Adrenal gland (tissue), 12 donors: Measurements from ENCODE around the gene SGSH. TPM values are rescaled to one million over a fixed set of nuclear protein-coding genes. Genes with fewer than 3 reads are reported as not detected.

Experiments
- DNase-seq, 7 donors: peaks; one replicate each; pipeline ENCODE4 v3.0.0-alpha.2; 2019 to 2020
- H3K27ac ChIP-seq, 5 donors: fragments of 200-600 bp; sonication (generic) in 4 of 5; 1 replicate in 3 of 5; 2 replicates in 2 of 5; pipeline versions ENCODE4 v1.5.1 to v1.8.0; 2016 to 2020; ENCODE audit warnings: mild to moderate bottlenecking in 1 of 5
- H3K27me3 ChIP-seq: fragments of 200-600 bp; 2 replicates; pipeline ENCODE4 v1.8.0; 2021
- H3K36me3 ChIP-seq, 2 donors: fragments of 200-600 bp; replicated peaks in 1 of 2; 1 replicate in 1 of 2; 2 replicates in 1 of 2; pipeline versions ENCODE4 v1.5.1 to v1.8.0; 2018 to 2022
- H3K4me1 ChIP-seq, 2 donors: fragments of 200-600 bp; replicated peaks in 1 of 2; 1 replicate in 1 of 2; 2 replicates in 1 of 2; pipeline versions ENCODE4 v1.5.1 to v1.8.0; 2018 to 2021
- H3K4me3 ChIP-seq, 4 donors: fragments of 200-600 bp; sonication (generic) in 3 of 4; one replicate each; pipeline ENCODE4 v1.5.1; 2016 to 2018
- H3K9me3 ChIP-seq, 3 donors: fragments of 200-600 bp; sonication (generic) in 1 of 3; replicated peaks in 1 of 3; 1 replicate in 2 of 3; 2 replicates in 1 of 3; pipeline versions ENCODE4 v1.5.1 to v1.8.0; 2016 to 2021
- POLR2A ChIP-seq, 2 donors: fragments of 450-650 bp; IDR thresholded peaks; one replicate each; pipeline ENCODE4 v1.6.1; 2017; ENCODE audit warnings: antibody characterized with exemption in 2 of 2, mild to moderate bottlenecking in 2 of 2, moderate library complexity in 1 of 2
- WGBS, 4 donors: extraction: QIAGEN DNeasy Blood & Tissue Kit in 2 of 4; methylation state at CpG; one replicate each; pipeline versions ENCODE4 v1.1.5 to v1.1.7; 2013 to 2017; 5-methylcytosine and 5-hydroxymethylcytosine counted together
- intact Hi-C, 2 donors: fragments of 100-400 bp; cut with DNase I; formaldehyde crosslinking; loops; one replicate each; pipeline versions ENCODE4 v1.14.1 to v1.15.0; 2022 to 2023
- polyA plus RNA-seq, 3 donors: library from polyadenylated mRNA; stranded (reverse); fragments of 200-250 nt in 2 of 3; fragments of 350-450 nt in 1 of 3; fragmentation: Illumina TruSeq in 1 of 3; extraction: RNeasy Lipid Tissue Mini Kit (QIAGEN cat#74804) in 1 of 3; gene quantifications; one replicate each; pipeline ENCODE4 v1.2.3, GENCODE V29; 2013 to 2014
- total RNA-seq, 9 donors: library from RNA; depleted of rRNA in 4 of 9; stranded (reverse); fragments of >200 nt in 4 of 9; fragments of 120-200 nt in 1 of 9; fragmentation: NEBNext Ultra II Directional in 1 of 9; extraction: Animal tissue kit (Norgen Biotek cat#: 25700) in 1 of 9; gene quantifications; one replicate each; pipeline versions ENCODE4 v1.1.0 to v1.2.4, GENCODE V29; 2013 to 2023
- TF ChIP-seq, protein P1 (sequence below), 6 experiments: fragments of 450-650 bp in 4 of 6; fragments of 200-600 bp in 2 of 6; sonication (generic) in 1 of 6; IDR thresholded peaks; 1 replicate in 5 of 6; 2 replicates in 1 of 6; pipeline versions ENCODE4 v1.5.1 to v1.8.0; 2016 to 2021; ENCODE audit warnings: antibody characterized with exemption in 6 of 6, mild to moderate bottlenecking in 2 of 6, moderate library complexity in 1 of 6
- donor health status: healthy with polysubstance abuse.
- donor health status: Bipolar disorder and iron deficiency.
- donor health status: DM: yes; HTN: yes; CAD: no.
- donor health status: DM: no; HTN: no; CAD: no.
- donor health status: DM: no; HTN: no; CAD: no.
- donor health status: DM: yes; HTN: yes; CAD: no.

The SGSH gene
- total and polyA plus RNA-seq, 12 donors = 33.3 to 194 (median 89.3) TPM

- peaks cover 0 to 87% of the 10 kb centered on the region in 2 donors for H3K36me3 ChIP-seq
- WGBS, 4 donors = 80 to 85% (median 82%) methylated on average over 19 of the region's 19 CpGs
These were observed 7.0 kb downstream of the SGSH start for GRCh38 chr17:80212962-80213642.

DNA sequence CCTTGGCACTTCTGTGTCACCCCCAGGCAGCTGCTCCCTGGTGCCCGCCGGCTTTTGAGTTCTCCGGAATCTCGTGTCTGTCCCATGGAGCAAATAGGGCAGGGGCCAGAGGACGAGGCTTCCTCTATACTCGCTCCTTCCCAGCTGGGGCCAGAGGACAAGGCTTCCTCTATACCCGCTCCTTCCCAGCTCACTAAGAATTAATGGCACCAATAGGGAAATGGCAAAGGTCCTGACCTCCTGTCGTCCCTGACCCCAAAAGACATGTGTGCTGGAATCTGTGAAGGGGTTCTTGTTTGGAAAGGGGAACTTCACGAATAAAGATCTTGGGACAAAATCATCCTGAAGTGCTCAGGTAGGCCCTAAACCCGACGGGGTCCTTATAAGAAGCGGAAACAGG, 7.6 kb downstream of the SGSH start:
- Histone ChIP-seq H3K36me3 (peaks cover 0 to 87% of the 10 kb centered on the region in 2 donors), H3K9me3 (no peaks in the 10 kb centered on the region), H3K4me1 (no peaks in the 10 kb centered on the region), H3K27ac (no peak overlapping the region), H3K4me3 (no peak overlapping the region), H3K27me3 (no peaks in the 10 kb centered on the region)
- intact Hi-C loops = no loop called here
- no peak for DNase-seq
- 78 to 90% (median 84%) methylated on average over 11 to 12 of the region's 12 CpGs for WGBS, 4 donors
- TF ChIP-seq POLR2A (IDR thresholded peaks at IDR 0.05) = no peak
- TF ChIP-seq, protein P1, sequence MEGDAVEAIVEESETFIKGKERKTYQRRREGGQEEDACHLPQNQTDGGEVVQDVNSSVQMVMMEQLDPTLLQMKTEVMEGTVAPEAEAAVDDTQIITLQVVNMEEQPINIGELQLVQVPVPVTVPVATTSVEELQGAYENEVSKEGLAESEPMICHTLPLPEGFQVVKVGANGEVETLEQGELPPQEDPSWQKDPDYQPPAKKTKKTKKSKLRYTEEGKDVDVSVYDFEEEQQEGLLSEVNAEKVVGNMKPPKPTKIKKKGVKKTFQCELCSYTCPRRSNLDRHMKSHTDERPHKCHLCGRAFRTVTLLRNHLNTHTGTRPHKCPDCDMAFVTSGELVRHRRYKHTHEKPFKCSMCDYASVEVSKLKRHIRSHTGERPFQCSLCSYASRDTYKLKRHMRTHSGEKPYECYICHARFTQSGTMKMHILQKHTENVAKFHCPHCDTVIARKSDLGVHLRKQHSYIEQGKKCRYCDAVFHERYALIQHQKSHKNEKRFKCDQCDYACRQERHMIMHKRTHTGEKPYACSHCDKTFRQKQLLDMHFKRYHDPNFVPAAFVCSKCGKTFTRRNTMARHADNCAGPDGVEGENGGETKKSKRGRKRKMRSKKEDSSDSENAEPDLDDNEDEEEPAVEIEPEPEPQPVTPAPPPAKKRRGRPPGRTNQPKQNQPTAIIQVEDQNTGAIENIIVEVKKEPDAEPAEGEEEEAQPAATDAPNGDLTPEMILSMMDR (IDR thresholded peaks at IDR 0.05) = no peak

More at GRCh38 chr17:80212962-80213642, 7.0 kb downstream of the SGSH start:
- H3K4me3 ChIP-seq = no peak overlapping the region
- no peak for TF ChIP-seq POLR2A (IDR thresholded peaks at IDR 0.05)
- TF ChIP-seq, protein P1 (IDR thresholded peaks at IDR 0.05) = no peak
- no peak overlapping the region for H3K27ac ChIP-seq
- H3K4me1 ChIP-seq = peaks cover 0 to 4% of the 10 kb centered on the region in 2 donors
- no peaks in the 10 kb centered on the region for H3K27me3 ChIP-seq
- no peaks in the 10 kb centered on the region for H3K9me3 ChIP-seq
- DNase-seq = peak in 2 of 7 donors; percentile 26 to 44
- intact Hi-C loops = no loop called here

- WGBS, 4 donors = 88 to 94% (median 91%) methylated on average over 20 to 22 of the region's 22 CpGs
- H3K36me3 ChIP-seq = peaks cover 0 to 86% of the 10 kb centered on the region in 2 donors
- H3K9me3 ChIP-seq = no peaks in the 10 kb centered on the region
- intact Hi-C loops = no loop called here
- no peaks in the 10 kb centered on the region for H3K4me1 ChIP-seq
- H3K27ac ChIP-seq = no peak overlapping the region
- DNase-seq = no peak
- H3K4me3 ChIP-seq = no peak overlapping the region
- no peaks in the 10 kb centered on the region for H3K27me3 ChIP-seq
- TF ChIP-seq, protein P1 (IDR thresholded peaks at IDR 0.05) = no peak
- TF ChIP-seq POLR2A (IDR thresholded peaks at IDR 0.05) = no peak
These were observed 8.0 kb downstream of the SGSH start for GRCh38 chr17:80212109-80212508.

DNA sequence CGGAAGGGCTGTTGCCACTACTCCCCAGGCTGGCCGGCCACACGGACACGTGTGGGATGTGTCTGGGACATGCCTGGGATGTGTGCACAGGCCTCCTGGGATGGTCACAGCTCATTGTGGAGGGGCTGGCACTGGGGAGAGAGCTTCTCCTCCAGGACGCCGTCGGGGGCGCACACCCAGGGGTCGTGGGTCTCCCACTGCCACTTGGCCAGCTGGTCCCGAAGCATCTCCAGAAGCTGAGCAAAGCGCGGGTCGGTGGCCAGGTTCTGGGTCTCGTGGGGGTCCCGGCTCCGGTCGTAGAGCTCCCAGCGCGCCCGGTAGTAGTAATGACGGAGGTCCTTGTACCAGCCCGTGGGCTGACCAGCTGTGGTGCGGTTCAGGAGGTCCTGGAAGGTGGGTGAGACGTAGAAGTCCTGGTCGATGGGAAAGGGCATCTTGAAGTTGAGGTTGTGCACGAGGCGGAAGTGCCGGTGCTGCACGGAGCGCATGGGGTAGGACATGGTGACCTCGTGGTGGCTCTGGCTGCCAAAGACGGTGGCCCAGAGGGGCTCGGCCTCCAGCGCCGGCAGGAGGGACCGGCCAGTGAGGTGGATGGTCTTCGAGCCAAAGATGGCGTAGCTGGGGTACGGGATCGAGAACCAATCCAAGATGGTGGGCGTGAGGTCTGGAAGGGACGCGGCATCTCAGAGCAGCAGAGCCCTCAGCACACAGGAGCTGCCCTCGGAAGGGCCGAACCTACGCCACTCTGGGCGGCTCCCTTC, 9.6 kb downstream of the SGSH start:
- WGBS, 4 donors = 94 to 95% (median 95%) methylated on average over 29 to 47 of the region's 47 CpGs

More for the DNA sequence above, 9.6 kb downstream of the SGSH start:
- H3K4me3 ChIP-seq = no peak overlapping the region
- intact Hi-C loops = no loop called here
- no peaks in the 10 kb centered on the region for H3K9me3 ChIP-seq
- DNase-seq = no peak
- peaks cover 0 to 70% of the 10 kb centered on the region in 2 donors for H3K36me3 ChIP-seq
- H3K4me1 ChIP-seq = no peaks in the 10 kb centered on the region
- H3K27me3 ChIP-seq = no peaks in the 10 kb centered on the region
- H3K27ac ChIP-seq = no peak overlapping the region
- no peak for TF ChIP-seq POLR2A (IDR thresholded peaks at IDR 0.05)
- TF ChIP-seq, protein P1 (IDR thresholded peaks at IDR 0.05) = no peak
